Endothelial cell of umbilical vein (primary cell): Measurements from ENCODE around the gene RAPGEF6. TPM values are rescaled to one million over a fixed set of nuclear protein-coding genes. Genes with fewer than 3 reads are reported as not detected.
A peak's percentile ranks its signal among the peaks of the same experiment; 100 is the strongest.
"Not testable (repeated sequence)": the region's sequence is repeated elsewhere in the genome, so short reads cannot be mapped to it uniquely, and the experiment has no call there.

Experiments used
- BruUV-seq: library from RNA; stranded (reverse); fragments of 400-500 nt; replicated peaks from 2 replicates; lab custom pipeline; 2021; lab: Mats Ljungman, UMichigan
- CTCF ChIA-PET: fragments of 300-600, 350-600 bp; sonication (Branson Sonifier 250); formaldehyde crosslinking; loops from one replicate; lab custom pipeline; 2021; ENCODE audit warnings: antibody characterized with exemption, inconsistent platforms; lab: Charles Lee
- POLR2A ChIA-PET: fragments of 300-600, 350-600 bp; sonication (Branson Sonifier 250); formaldehyde crosslinking; loops from one replicate; lab custom pipeline; 2021; ENCODE audit warnings: antibody characterized with exemption, inconsistent platforms; lab: Charles Lee
- DNase-seq: peaks from one replicate; pipeline ENCODE4 v3.0.0-alpha.2; 2011; ENCODE audit warnings: low read depth, low spot score
- FAIRE-seq: peaks from 2 replicates; lab custom pipeline; 2011; peaks lifted over from hg19 to GRCh38; lab: Jason Lieb, UNC
- H2AFZ ChIP-seq: 2 replicates; pipeline ENCODE4 v1.6.0; 2012; ENCODE audit warnings: low read depth, low read length, control low read depth, inconsistent platforms
- H3K27ac ChIP-seq: 2 replicates; pipeline ENCODE4 v1.5.1; 2011; ENCODE audit warnings: low read depth, mild to moderate bottlenecking, control low read depth, low read length, moderate library complexity; ENCODE audit not compliant: insufficient read depth
- H3K27me3 ChIP-seq, 2 experiments: 2 replicates each; pipeline versions ENCODE4 v1.6.0 to v1.6.1; 2011; ENCODE audit warnings: low read length in 2 of 2, mixed read lengths in 1 of 2; ENCODE audit not compliant: control insufficient read depth in 2 of 2, insufficient read depth in 2 of 2
- H3K36me3 ChIP-seq, 2 experiments: 2 replicates in 1 of 2; 3 replicates in 1 of 2; pipeline ENCODE4 v1.5.1; 2011; ENCODE audit warnings: low read length in 2 of 2, mild to moderate bottlenecking in 1 of 2, moderate library complexity in 1 of 2; ENCODE audit not compliant: control insufficient read depth in 2 of 2, insufficient read depth in 2 of 2; ENCODE audit errors: extremely low read depth in 1 of 2
- H3K4me1 ChIP-seq: 3 replicates; pipeline ENCODE4 v1.5.1; 2011; ENCODE audit warnings: mild to moderate bottlenecking, low read length; ENCODE audit not compliant: control insufficient read depth, insufficient read depth; ENCODE audit errors: extremely low read depth
- H3K4me2 ChIP-seq: 2 replicates; pipeline ENCODE4 v1.6.1; 2011; ENCODE audit warnings: low read length, control low read depth, mixed read lengths; ENCODE audit not compliant: insufficient read depth
- H3K4me3 ChIP-seq, 3 experiments: fragments of 200-600 bp in 1 of 3; sonication (generic), shearing (Covaris generic) in 1 of 3; replicated peaks in 1 of 3; 2 replicates each; pipeline ENCODE4 v1.5.1; 2011 to 2016; ENCODE audit warnings: control low read depth in 3 of 3, low read length in 3 of 3, mild to moderate bottlenecking in 2 of 3, inconsistent platforms in 1 of 3, low read depth in 1 of 3, moderate library complexity in 1 of 3; ENCODE audit not compliant: insufficient read depth in 1 of 3
- H3K79me2 ChIP-seq: 2 replicates; pipeline ENCODE4 v1.6.0; 2012; ENCODE audit warnings: low read length, inconsistent platforms; ENCODE audit not compliant: control insufficient read depth, insufficient read depth
- H3K9ac ChIP-seq: replicated peaks from 2 replicates; pipeline ENCODE3; 2011; ENCODE audit warnings: low read length, control low read depth; ENCODE audit not compliant: insufficient read depth; ENCODE audit errors: extremely low read depth
- H3K9me1 ChIP-seq: replicated peaks from 3 replicates; pipeline ENCODE4 v1.6.0; 2011; ENCODE audit warnings: mild to moderate bottlenecking, low read length; ENCODE audit not compliant: control insufficient read depth, insufficient read depth; ENCODE audit errors: extremely low read depth
- H3K9me3 ChIP-seq: replicated peaks from 2 replicates; pipeline ENCODE4 v1.5.1; 2012; ENCODE audit warnings: low read length, inconsistent platforms; ENCODE audit not compliant: control insufficient read depth, insufficient read depth
- H4K20me1 ChIP-seq: replicated peaks from 2 replicates; pipeline ENCODE3; 2011; ENCODE audit warnings: mild to moderate bottlenecking, low read length; ENCODE audit not compliant: control insufficient read depth, insufficient read depth; ENCODE audit errors: extremely low read depth
- CTCF ChIP-seq, 2 donors: IDR thresholded peaks; 1 replicate in 1 of 2; 2 replicates in 1 of 2; pipeline ENCODE4 v1.5.1; 2011; ENCODE audit warnings: low read length in 2 of 2, mild to moderate bottlenecking in 2 of 2, moderate library complexity in 2 of 2, control low read depth in 1 of 2, inconsistent platforms in 1 of 2, low read depth in 1 of 2; ENCODE audit not compliant: insufficient read depth in 1 of 2; ENCODE audit errors: extremely low read depth in 1 of 2
- GATA2 ChIP-seq: IDR thresholded peaks from 2 replicates; pipeline ENCODE4 v1.7.0; 2011; ENCODE audit warnings: low read depth, mild to moderate bottlenecking, moderate library complexity, mixed read lengths, low read length; ENCODE audit not compliant: insufficient read length, insufficient read depth
- JUN ChIP-seq: IDR thresholded peaks from 2 replicates; pipeline ENCODE4 v1.6.1; 2011; ENCODE audit warnings: borderline replicate concordance, low read depth; ENCODE audit not compliant: insufficient read length, insufficient read depth
- MAX ChIP-seq: IDR thresholded peaks from 2 replicates; pipeline ENCODE4 v1.6.1; 2011; ENCODE audit not compliant: insufficient read depth, insufficient read length
- dilution Hi-C: fragments of 300-500 bp; cut with MboI; formaldehyde crosslinking; loops from one replicate; pipeline ENCODE4 v1.15.0; 2019; ENCODE audit warnings: low sequenced_read_pairs; ENCODE audit not compliant: extremely low pct_ligation_motif_present
- intact Hi-C: fragments of 100-400 bp; cut with micrococcal nuclease; formaldehyde crosslinking; loops from one replicate; pipeline ENCODE4 v1.10.0; 2022
- polyA plus RNA-seq, 4 experiments: library from polyadenylated mRNA; depleted of rRNA in 3 of 4; stranded (reverse) in 3 of 4; unstranded in 1 of 4; fragments of >200 nt; gene quantifications; 2 replicates each; pipeline versions ENCODE4 v1.2.1 to v1.2.3, GENCODE V29; 2011 to 2012; ENCODE audit warnings: missing spikeins in 1 of 4
- total RNA-seq: library from RNA; stranded (reverse); gene quantifications from 2 replicates; pipeline ENCODE4 v1.2.3, GENCODE V29; 2021

RAPGEF6 gene
- total and polyA plus RNA-seq, 2 donors (not counting 3 experiments of a cell fraction or from before 2014, with no cell fraction given) = 3.5 to 17.5 TPM

- no peak overlapping the region for H2AFZ ChIP-seq
- dilution Hi-C loops = no loop called here
- POLR2A ChIA-PET = no interaction called here
- no peak overlapping the region for H3K27ac ChIP-seq
- H3K9me1 ChIP-seq = peaks cover 2% of the 10 kb centered on the region
- H3K4me2 ChIP-seq = no peak overlapping the region
- no peaks in the 10 kb centered on the region for H3K36me3 ChIP-seq
- H3K9me3 ChIP-seq = no peaks in the 10 kb centered on the region
- TF ChIP-seq MAX = no peak
- no peak for TF ChIP-seq GATA2
- TF ChIP-seq JUN = no peak
- no peak for TF ChIP-seq CTCF (IDR thresholded peaks at IDR 0.05; ENCODE audit: extremely low read depth in 1 of 2, insufficient read depth in 1 of 2, low read depth in 1 of 2, low read length in 2 of 2)
- no peak overlapping the region for H3K4me3 ChIP-seq
- CTCF ChIA-PET = interaction anchor here (1.2 to 1.5 kb wide), 3 partner anchors 26 to 101 kb away, joined by 3 to 5 read pairs (median 3); no protein-coding TSS in a partner anchor
- H3K4me1 ChIP-seq = no peaks in the 10 kb centered on the region
- FAIRE-seq = no peak
- no peaks in the 10 kb centered on the region for H3K27me3 ChIP-seq
- no peak overlapping the region for H3K9ac ChIP-seq
- intact Hi-C loops = no loop called here
- DNase-seq = peak; percentile 45
- no peaks in the 10 kb centered on the region for H3K79me2 ChIP-seq
- no TSS peak for BruUV-seq
- H4K20me1 ChIP-seq = no peaks in the 10 kb centered on the region
Measured at GRCh38 chr5:131488463-131488862, 146.6 kb downstream of the RAPGEF6 start.

- BruUV-seq, dilution Hi-C loops, H3K36me3 ChIP-seq, H3K4me3 ChIP-seq, H3K27ac ChIP-seq, FAIRE-seq, H3K27me3 ChIP-seq, H3K9me3 ChIP-seq, H4K20me1 ChIP-seq, H3K9me1 ChIP-seq, H3K9ac ChIP-seq, H3K79me2 ChIP-seq, intact Hi-C loops, H3K4me2 ChIP-seq, H3K4me1 ChIP-seq, DNase-seq, POLR2A ChIA-PET, H2AFZ ChIP-seq: not testable (repeated sequence)
- CTCF ChIA-PET = interaction anchor here (1.3 kb wide), 1 partner anchor 27 kb away, joined by 3 read pairs; no protein-coding TSS in a partner anchor
Measured at GRCh38 chr5:131487371-131487770, 147.7 kb downstream of the RAPGEF6 start.
